ENCODE data around the gene B4GALNT4.

GRCh38 chr11:326842-327580 is 42.3 kb upstream of the B4GALNT4 start:
- TF ChIP-seq POLR2A (IDR thresholded peaks at IDR 0.05) (peak in 1 of 3 donors; percentile 16), CTCF (IDR thresholded peaks at IDR 0.05) (no peak)
